Amniotic stem cell (primary cell): ENCODE data around the gene MARF1.
"Not testable (repeated sequence)": the region's sequence is repeated elsewhere in the genome, so short reads cannot be mapped to it uniquely, and the experiment has no call there.

Experiments
- DNase-seq: peaks from one replicate; lab custom pipeline; 2025; lab: John Stamatoyannopoulos, UW

The MARF1 gene

GRCh38 chr16:15621889-15622288, 21.1 kb downstream of the MARF1 start:
- no peak for DNase-seq

GRCh38 chr16:15621456-15621855, 21.5 kb downstream of the MARF1 start:
- DNase-seq = no peak

GRCh38 chr16:15620611-15621195, 22.3 kb downstream of the MARF1 start:
- no peak for DNase-seq

GRCh38 chr16:15618392-15618791, 24.6 kb downstream of the MARF1 start:
- no peak for DNase-seq

GRCh38 chr16:15617901-15618300, 25.1 kb downstream of the MARF1 start:
- DNase-seq = no peak

GRCh38 chr16:15616475-15617165, 26.3 kb downstream of the MARF1 start:
- DNase-seq = no peak

GRCh38 chr16:15616012-15616411, 26.9 kb downstream of the MARF1 start:
- no peak for DNase-seq

- DNase-seq = no peak
These were observed 29.3 kb downstream of the MARF1 start for GRCh38 chr16:15613676-15614075.

- no peak for DNase-seq
These were observed 31.3 kb downstream of the MARF1 start for GRCh38 chr16:15611610-15612009.

GRCh38 chr16:15610369-15610871, 32.5 kb downstream of the MARF1 start:
- DNase-seq = no peak

- DNase-seq = no peak
These were observed 33.7 kb downstream of the MARF1 start for GRCh38 chr16:15609286-15609649.

- DNase-seq = no peak
These were observed 34.3 kb downstream of the MARF1 start for GRCh38 chr16:15608398-15609285.

GRCh38 chr16:15607700-15608396, 35.1 kb downstream of the MARF1 start:
- DNase-seq = no peak

- not testable (repeated sequence) for DNase-seq
These were observed 35.7 kb downstream of the MARF1 start for GRCh38 chr16:15607221-15607699.

GRCh38 chr16:15606518-15607220, 36.3 kb downstream of the MARF1 start:
- DNase-seq = no peak

- no peak for DNase-seq
These were observed 37.0 kb downstream of the MARF1 start for GRCh38 chr16:15605839-15606517.

- no peak for DNase-seq
These were observed 38.2 kb downstream of the MARF1 start for GRCh38 chr16:15604460-15605440.

- no peak for DNase-seq
These were observed 40.5 kb downstream of the MARF1 start for GRCh38 chr16:15602285-15603044.
